Measurements from ENCODE around the gene MYCBPAP.

DNA sequence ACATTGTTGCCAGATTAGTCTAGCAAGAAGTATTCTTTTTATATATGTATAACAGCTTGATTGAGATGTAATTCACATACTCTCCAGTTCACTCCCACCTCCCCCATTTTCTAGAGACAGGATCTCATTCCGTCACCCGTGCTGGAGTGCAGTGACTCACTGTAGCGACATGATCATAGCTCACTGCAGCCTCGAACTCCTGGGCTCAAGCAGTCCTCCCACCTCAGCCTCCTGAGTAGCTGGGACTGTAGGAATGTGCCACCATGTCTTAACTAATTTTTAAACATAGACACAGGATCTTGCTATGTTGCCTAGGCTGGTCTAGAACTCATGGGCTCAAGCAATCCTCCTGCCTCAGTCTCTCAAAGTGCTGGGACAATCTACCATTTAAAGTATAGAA is 32.9 kb upstream of the MYCBPAP start:
- TF ChIP-seq, protein P1, sequence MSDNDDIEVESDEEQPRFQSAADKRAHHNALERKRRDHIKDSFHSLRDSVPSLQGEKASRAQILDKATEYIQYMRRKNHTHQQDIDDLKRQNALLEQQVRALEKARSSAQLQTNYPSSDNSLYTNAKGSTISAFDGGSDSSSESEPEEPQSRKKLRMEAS (IDR thresholded peaks at IDR 0.05) = no peak
- TF ChIP-seq CTCF (IDR thresholded peaks at IDR 0.05) = no peak
- no peak for TF ChIP-seq POLR2AphosphoS2 (conservative IDR thresholded peaks at IDR 0.05; ENCODE audit: low read length)
- TF ChIP-seq FOXS1 (CRISPR knock-in tag; IDR thresholded peaks at IDR 0.05) = no peak
- TF ChIP-seq ZFP36 (IDR thresholded peaks at IDR 0.05; ENCODE audit: borderline replicate concordance, partially characterized antibody) = no peak

All from A549 (cell line).